Adrenal gland (tissue), 12 donors: ENCODE measurements around the gene SPTLC2. TPM values are rescaled to one million over a fixed set of nuclear protein-coding genes. Genes with fewer than 3 reads are reported as not detected.

Experiments used
- DNase-seq, 7 donors: peaks; one replicate each; pipeline ENCODE4 v3.0.0-alpha.2; 2019 to 2020
- H3K27ac ChIP-seq, 5 donors: fragments of 200-600 bp; sonication (generic) in 4 of 5; 1 replicate in 3 of 5; 2 replicates in 2 of 5; pipeline versions ENCODE4 v1.5.1 to v1.8.0; 2016 to 2020; ENCODE audit warnings: mild to moderate bottlenecking in 1 of 5
- H3K27me3 ChIP-seq: fragments of 200-600 bp; 2 replicates; pipeline ENCODE4 v1.8.0; 2021
- H3K36me3 ChIP-seq, 2 donors: fragments of 200-600 bp; replicated peaks in 1 of 2; 1 replicate in 1 of 2; 2 replicates in 1 of 2; pipeline versions ENCODE4 v1.5.1 to v1.8.0; 2018 to 2022
- H3K4me1 ChIP-seq, 2 donors: fragments of 200-600 bp; replicated peaks in 1 of 2; 1 replicate in 1 of 2; 2 replicates in 1 of 2; pipeline versions ENCODE4 v1.5.1 to v1.8.0; 2018 to 2021
- H3K4me3 ChIP-seq, 4 donors: fragments of 200-600 bp; sonication (generic) in 3 of 4; one replicate each; pipeline ENCODE4 v1.5.1; 2016 to 2018
- H3K9me3 ChIP-seq, 3 donors: fragments of 200-600 bp; sonication (generic) in 1 of 3; replicated peaks in 1 of 3; 1 replicate in 2 of 3; 2 replicates in 1 of 3; pipeline versions ENCODE4 v1.5.1 to v1.8.0; 2016 to 2021
- CTCF ChIP-seq, 6 experiments: fragments of 450-650 bp in 4 of 6; fragments of 200-600 bp in 2 of 6; sonication (generic) in 1 of 6; IDR thresholded peaks; 1 replicate in 5 of 6; 2 replicates in 1 of 6; pipeline versions ENCODE4 v1.5.1 to v1.8.0; 2016 to 2021; ENCODE audit warnings: antibody characterized with exemption in 6 of 6, mild to moderate bottlenecking in 2 of 6, moderate library complexity in 1 of 6
- POLR2A ChIP-seq, 2 donors: fragments of 450-650 bp; IDR thresholded peaks; one replicate each; pipeline ENCODE4 v1.6.1; 2017; ENCODE audit warnings: antibody characterized with exemption in 2 of 2, mild to moderate bottlenecking in 2 of 2, moderate library complexity in 1 of 2
- WGBS, 4 donors: extraction: QIAGEN DNeasy Blood & Tissue Kit in 2 of 4; methylation state at CpG; one replicate each; pipeline versions ENCODE4 v1.1.5 to v1.1.7; 2013 to 2017; 5-methylcytosine and 5-hydroxymethylcytosine counted together
- intact Hi-C, 2 donors: fragments of 100-400 bp; cut with DNase I; formaldehyde crosslinking; loops; one replicate each; pipeline versions ENCODE4 v1.14.1 to v1.15.0; 2022 to 2023
- polyA plus RNA-seq, 3 donors: library from polyadenylated mRNA; stranded (reverse); fragments of 200-250 nt in 2 of 3; fragments of 350-450 nt in 1 of 3; fragmentation: Illumina TruSeq in 1 of 3; extraction: RNeasy Lipid Tissue Mini Kit (QIAGEN cat#74804) in 1 of 3; gene quantifications; one replicate each; pipeline ENCODE4 v1.2.3, GENCODE V29; 2013 to 2014
- total RNA-seq, 9 donors: library from RNA; depleted of rRNA in 4 of 9; stranded (reverse); fragments of >200 nt in 4 of 9; fragments of 120-200 nt in 1 of 9; fragmentation: NEBNext Ultra II Directional in 1 of 9; extraction: Animal tissue kit (Norgen Biotek cat#: 25700) in 1 of 9; gene quantifications; one replicate each; pipeline versions ENCODE4 v1.1.0 to v1.2.4, GENCODE V29; 2013 to 2023
- donor health status: healthy with polysubstance abuse.
- donor health status: Bipolar disorder and iron deficiency.
- donor health status: DM: yes; HTN: yes; CAD: no.
- donor health status: DM: no; HTN: no; CAD: no.
- donor health status: DM: no; HTN: no; CAD: no.
- donor health status: DM: yes; HTN: yes; CAD: no.

SPTLC2 gene
- total and polyA plus RNA-seq, 12 donors, result 7.1 to 61.9 (median 35.6) TPM

- Histone ChIP-seq H3K36me3 (peaks cover 0 to 40% of the 10 kb centered on the region in 2 donors), H3K27ac (no peak overlapping the region), H3K4me3 (no peak overlapping the region), H3K27me3 (no peaks in the 10 kb centered on the region), H3K9me3 (no peaks in the 10 kb centered on the region), H3K4me1 (no peaks in the 10 kb centered on the region)
- intact Hi-C loops, result no loop called here
- DNase-seq, result no peak
- 87 to 90% (median 88%) methylated on average over 8 of the region's 8 CpGs for WGBS, 4 donors
- no peak for TF ChIP-seq POLR2A (IDR thresholded peaks at IDR 0.05)
- TF ChIP-seq CTCF (IDR thresholded peaks at IDR 0.05), result no peak
These were observed 104.8 kb downstream of the SPTLC2 start for GRCh38 chr14:77511486-77512162.

DNA sequence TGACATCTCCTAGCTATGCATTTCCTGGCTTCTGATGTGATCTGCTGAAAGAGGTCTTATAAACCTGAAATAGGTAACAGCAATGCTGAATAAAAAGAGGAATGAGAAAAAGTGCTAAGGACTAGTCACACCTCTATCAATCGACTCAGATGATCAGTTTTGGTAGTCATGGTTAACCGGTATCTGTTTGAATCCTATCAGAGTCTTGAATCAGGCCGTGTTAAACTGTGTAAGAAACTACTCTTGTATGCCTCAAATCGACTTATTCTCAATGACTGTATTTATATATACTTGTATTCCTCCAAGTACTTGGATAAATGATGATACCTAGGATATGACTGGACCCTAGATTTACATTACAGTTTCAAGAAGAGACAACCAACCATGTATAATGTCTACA lies 107.1 kb downstream of the SPTLC2 start:
- Histone ChIP-seq H3K9me3 (no peaks in the 10 kb centered on the region), H3K36me3 (peaks cover 0 to 38% of the 10 kb centered on the region in 2 donors), H3K27me3 (no peaks in the 10 kb centered on the region), H3K4me3 (no peak overlapping the region), H3K27ac (no peak overlapping the region), H3K4me1 (no peaks in the 10 kb centered on the region)
- TF ChIP-seq POLR2A (IDR thresholded peaks at IDR 0.05) (no peak), CTCF (IDR thresholded peaks at IDR 0.05) (no peak)
- no peak for DNase-seq
- WGBS, 4 donors, result 86 to 95% (median 90%) methylated on average over 4 of the region's 4 CpGs
- intact Hi-C loops, result no loop called here

GRCh38 chr14:77508876-77509275 lies 107.6 kb downstream of the SPTLC2 start:
- WGBS, 4 donors, result 97 to 100% (median 99%) methylated on average over 3 of the region's 3 CpGs
- TF ChIP-seq CTCF (IDR thresholded peaks at IDR 0.05) (no peak), POLR2A (IDR thresholded peaks at IDR 0.05) (no peak)
- Histone ChIP-seq H3K27ac (no peak overlapping the region), H3K36me3 (peaks cover 0 to 36% of the 10 kb centered on the region in 2 donors), H3K27me3 (no peaks in the 10 kb centered on the region), H3K9me3 (no peaks in the 10 kb centered on the region), H3K4me1 (no peaks in the 10 kb centered on the region), H3K4me3 (no peak overlapping the region)
- intact Hi-C loops, result no loop called here
- DNase-seq, result no peak

DNA sequence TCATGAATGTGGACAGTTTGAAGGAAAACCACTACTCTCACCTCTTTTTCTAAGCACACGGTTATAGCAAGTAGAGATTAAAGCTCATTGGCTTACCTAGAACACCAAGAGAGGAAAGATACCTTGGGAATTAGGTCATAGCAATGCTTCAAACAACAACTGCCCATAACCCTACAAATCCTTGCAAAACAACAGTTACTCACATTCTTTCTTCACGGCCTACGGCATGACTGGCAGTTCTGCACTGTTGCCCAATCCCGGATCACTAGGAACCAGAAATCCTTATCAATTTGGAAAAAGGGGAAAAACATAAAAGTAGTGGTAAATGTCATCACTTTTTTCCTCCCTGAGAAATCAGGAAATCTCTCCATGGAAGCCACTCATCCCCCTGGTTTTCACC lies 108.2 kb downstream of the SPTLC2 start:
- peak in 4 of 7 donors; percentile 20 to 64 (median 53) for DNase-seq
- WGBS, 4 donors, result 60 to 73% (median 62%) methylated on average over 4 of the region's 4 CpGs
- H3K4me1 ChIP-seq, result no peaks in the 10 kb centered on the region
- intact Hi-C loops, result no loop called here
- H3K4me3 ChIP-seq, result no peak overlapping the region
- no peak for TF ChIP-seq CTCF (IDR thresholded peaks at IDR 0.05)
- no peak for TF ChIP-seq POLR2A (IDR thresholded peaks at IDR 0.05)
- H3K9me3 ChIP-seq, result no peaks in the 10 kb centered on the region
- peaks cover 0 to 36% of the 10 kb centered on the region in 2 donors for H3K36me3 ChIP-seq
- no peaks in the 10 kb centered on the region for H3K27me3 ChIP-seq
- no peak overlapping the region for H3K27ac ChIP-seq
